CD4-positive, alpha-beta T cell treated with Interleukin-17A for 1 hour (primary cell): ENCODE data around the gene UBR4.

Experiments used
- DNase-seq: peaks from one replicate; pipeline ENCODE4 v3.0.0-alpha.2; 2020

UBR4 gene

GRCh38 chr1:19087737-19088594 is 122.1 kb downstream of the UBR4 start:
- no peak for DNase-seq

GRCh38 chr1:19087017-19087736 is 122.9 kb downstream of the UBR4 start:
- DNase-seq, result no peak

GRCh38 chr1:19086176-19086875 is 123.7 kb downstream of the UBR4 start:
- DNase-seq, result no peak

GRCh38 chr1:19084206-19084738 is 125.8 kb downstream of the UBR4 start:
- no peak for DNase-seq

GRCh38 chr1:19083081-19083480 is 127.0 kb downstream of the UBR4 start:
- DNase-seq, result no peak

- DNase-seq, result no peak
Measured at GRCh38 chr1:19081218-19081893, 128.7 kb downstream of the UBR4 start.

- no peak for DNase-seq
Measured at GRCh38 chr1:19080721-19081120, 129.3 kb downstream of the UBR4 start.

- no peak for DNase-seq
Measured at GRCh38 chr1:19079541-19080472, 130.3 kb downstream of the UBR4 start.

GRCh38 chr1:19078536-19078935 is 131.5 kb downstream of the UBR4 start:
- no peak for DNase-seq

- DNase-seq, result no peak
Measured at GRCh38 chr1:19076841-19077616, 133.0 kb downstream of the UBR4 start.

- DNase-seq, result no peak
Measured at GRCh38 chr1:19074902-19075721, 135.0 kb downstream of the UBR4 start.

GRCh38 chr1:19074361-19074901 is 135.6 kb downstream of the UBR4 start:
- peak; percentile 78 for DNase-seq

- no peak for DNase-seq
Measured at GRCh38 chr1:19073311-19074186, 136.5 kb downstream of the UBR4 start.

- DNase-seq, result no peak
Measured at GRCh38 chr1:19072285-19072981, 137.6 kb downstream of the UBR4 start.

GRCh38 chr1:19071674-19072281 is 138.3 kb downstream of the UBR4 start:
- no peak for DNase-seq

GRCh38 chr1:19070891-19071621 is 139.0 kb downstream of the UBR4 start:
- no peak for DNase-seq
